Measurements from ENCODE around the gene RNF130. TPM values are rescaled to one million over a fixed set of nuclear protein-coding genes. Genes with fewer than 3 reads are reported as not detected.

The RNF130 gene
- total and polyA plus RNA-seq, 9 of the 15 experiments (the other 6 are each of a cell fraction or from before 2014, with no cell fraction given): 5.8 to 39.4 (median 27.1) TPM

- TF ChIP-seq ZNF75A (CRISPR knock-in tag; IDR thresholded peaks at IDR 0.05): no peak
- TF ChIP-seq SPI1 (IDR thresholded peaks at IDR 0.05; ENCODE audit: borderline replicate concordance, low read depth, low read length): peak; percentile 35; the same call in 1 of the 2 replicates
- TF ChIP-seq POLR2H (tag; IDR thresholded peaks at IDR 0.05; ENCODE audit: low read depth): peak; percentile 73
- TF ChIP-seq JUN (IDR thresholded peaks at IDR 0.05; ENCODE audit: borderline replicate concordance, low read depth, low read length): peak; percentile 93
- TF ChIP-seq JUN (CRISPR knock-in tag; IDR thresholded peaks at IDR 0.05; ENCODE audit: borderline replicate concordance): no peak
- peak; percentile 55 for TF ChIP-seq FOXJ2 (tag; IDR thresholded peaks at IDR 0.05)
- peak; percentile 94 for TF ChIP-seq FOSL1 (tag; conservative IDR thresholded peaks at IDR 0.05)
- TF ChIP-seq MTA3 (IDR thresholded peaks at IDR 0.05; ENCODE audit: borderline replicate concordance): peak; percentile 51; the same call in 1 of the 2 replicates
- TF ChIP-seq EP300 (IDR thresholded peaks at IDR 0.05; ENCODE audit: low read length): peak; percentile 89
- peak; percentile 69; the same call in 1 of the 2 replicates for TF ChIP-seq DDX20 (tag; IDR thresholded peaks at IDR 0.05; ENCODE audit: low read depth)
- TF ChIP-seq ZBTB9 (CRISPR knock-in tag; IDR thresholded peaks at IDR 0.05): 0 out of 2 replicates have a peak, but pooled peaks have one; percentile 61
- no peak for TF ChIP-seq PTBP1 (IDR thresholded peaks at IDR 0.05; ENCODE audit: low read depth, low read length)
- TF ChIP-seq BRD9 (IDR thresholded peaks at IDR 0.05; ENCODE audit: low read depth, partially characterized antibody): no peak
- peak; percentile 45 for TF ChIP-seq RFX1 (IDR thresholded peaks at IDR 0.05)
- 0 out of 4 replicates have a peak, but pooled peaks of 1 of the 2 experiments have one; percentile 13 for TF ChIP-seq NRF1 (conservative IDR thresholded peaks at IDR 0.05 in 1 of 2, IDR thresholded peaks at IDR 0.05 in 1 of 2)
- TF ChIP-seq SMAD4 (CRISPR knock-in tag; conservative IDR thresholded peaks at IDR 0.05): 0 out of 2 replicates have a peak, but pooled peaks have one; percentile 51
These were observed 34.3 kb upstream of the RNF130 start (continued) for GRCh38 chr5:180105827-180106312.
